Activated CD4-positive, CD25-positive, alpha-beta regulatory T cell treated with anti-CD3 and anti-CD28 coated beads, Interleukin-2, amount 50 U/mL, for 16 hours (primary cell): ENCODE measurements around the gene CLIC4.
"Not testable (repeated sequence)": the region's sequence is repeated elsewhere in the genome, so short reads cannot be mapped to it uniquely, and the experiment has no call there.

Source experiments
- DNase-seq: peaks from one replicate; pipeline ENCODE4 v3.0.0-alpha.2; 2020; ENCODE audit warnings: low read depth, low spot score

The CLIC4 gene

GRCh38 chr1:24875257-24875656 is 130.0 kb downstream of the CLIC4 start:
- DNase-seq: no peak

DNA sequence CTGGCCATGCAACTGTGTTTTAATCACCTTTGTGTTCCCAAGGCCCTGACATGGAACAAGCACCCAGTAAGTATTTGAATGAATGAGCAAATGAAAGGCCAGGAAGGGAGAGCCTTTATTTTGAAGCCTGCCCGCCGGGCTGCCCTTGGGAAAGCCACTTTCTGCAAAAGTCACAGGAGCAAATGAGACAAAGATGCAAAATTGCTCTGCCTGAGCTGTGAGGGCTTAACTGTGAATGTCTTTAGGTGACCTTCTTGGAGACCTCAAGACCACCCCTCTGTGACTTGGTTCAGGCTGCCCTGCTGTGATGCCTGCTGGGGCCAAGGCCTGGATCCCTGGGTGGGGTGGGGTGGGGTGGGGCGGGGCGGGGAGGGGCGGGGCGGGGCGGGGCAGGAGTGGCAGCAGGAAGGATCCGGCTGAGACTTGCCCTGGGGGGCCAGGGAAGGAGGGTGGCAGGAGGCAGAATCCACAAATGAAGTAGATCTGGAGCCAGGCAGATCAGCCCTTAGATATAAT is 130.8 kb downstream of the CLIC4 start:
- DNase-seq: no peak

GRCh38 chr1:24878045-24878444 is 132.8 kb downstream of the CLIC4 start:
- no peak for DNase-seq

- no peak for DNase-seq
These were observed 133.8 kb downstream of the CLIC4 start for GRCh38 chr1:24878775-24879742.

- no peak for DNase-seq
These were observed 135.8 kb downstream of the CLIC4 start for GRCh38 chr1:24881034-24881433.

- DNase-seq: no peak
These were observed 139.5 kb downstream of the CLIC4 start for GRCh38 chr1:24884751-24885150.

GRCh38 chr1:24886241-24886640 is 141.0 kb downstream of the CLIC4 start:
- DNase-seq: no peak

GRCh38 chr1:24888061-24888970 is 143.1 kb downstream of the CLIC4 start:
- DNase-seq: no peak

- DNase-seq: no peak
These were observed 143.9 kb downstream of the CLIC4 start for GRCh38 chr1:24888971-24889676.

- no peak for DNase-seq
These were observed 145.6 kb downstream of the CLIC4 start for GRCh38 chr1:24890887-24891286.

DNA sequence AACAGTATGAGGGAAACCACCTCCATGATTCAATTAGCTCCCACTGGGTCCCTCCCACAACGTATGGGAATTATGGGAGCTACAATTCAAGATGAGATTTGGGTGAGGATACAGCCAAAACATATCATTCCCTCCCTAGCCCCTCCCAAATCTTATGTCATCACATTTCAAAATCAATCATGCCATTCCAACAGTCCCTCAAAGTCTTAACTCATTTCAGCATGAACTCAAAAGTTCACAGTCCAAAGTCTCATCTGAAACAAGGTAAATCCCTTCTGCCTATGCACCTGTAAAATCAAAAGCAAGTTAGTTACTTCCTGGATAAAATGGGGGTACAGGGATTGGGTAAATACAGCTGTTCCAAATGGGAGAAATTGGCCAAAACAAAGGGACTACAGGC is 146.1 kb downstream of the CLIC4 start:
- DNase-seq: not testable (repeated sequence)

DNA sequence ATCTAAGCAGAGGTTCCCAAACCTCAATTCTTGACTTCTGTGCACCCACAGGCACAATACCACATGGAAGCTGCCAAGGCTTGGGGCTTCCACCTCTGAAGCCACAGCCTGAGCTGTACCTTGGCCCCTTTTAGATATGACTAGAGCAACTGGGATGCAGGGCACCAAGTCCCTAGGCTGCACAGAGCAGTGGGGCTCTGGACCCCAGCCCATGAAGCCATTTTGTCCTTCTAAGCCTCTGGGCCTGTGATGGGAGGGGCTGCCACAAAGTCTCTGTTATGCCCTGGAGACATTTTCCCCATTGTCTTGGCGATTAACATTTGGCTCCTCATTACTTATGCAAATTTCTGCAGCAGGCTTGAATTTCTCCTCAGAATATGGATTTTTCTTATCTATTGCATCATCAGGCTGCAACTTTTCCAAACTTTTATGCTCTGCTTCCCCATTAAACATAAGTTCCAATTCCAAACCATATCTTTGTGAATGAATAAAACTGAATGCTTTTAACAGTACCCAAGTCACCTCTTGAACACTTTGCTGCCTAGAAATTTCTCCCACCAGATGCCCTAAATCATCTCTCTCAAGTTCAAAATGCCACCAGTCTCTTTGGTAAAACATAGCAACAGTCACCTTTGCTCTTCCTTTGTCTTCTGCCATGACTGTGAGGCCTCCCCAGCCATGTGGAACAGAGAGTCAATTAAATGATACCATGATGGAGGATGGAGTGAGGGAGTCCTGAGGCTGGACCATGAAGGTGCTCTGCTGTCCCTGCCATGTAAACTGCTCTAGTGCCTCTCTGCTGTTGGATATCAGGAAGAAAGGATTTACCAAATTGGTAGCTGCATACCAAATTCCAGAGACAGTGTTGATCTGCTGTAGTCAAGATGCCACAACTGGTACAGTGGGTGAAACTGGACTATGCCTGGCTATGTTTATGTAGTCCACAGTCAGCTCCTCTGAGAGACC is 147.2 kb downstream of the CLIC4 start:
- no peak for DNase-seq

DNA sequence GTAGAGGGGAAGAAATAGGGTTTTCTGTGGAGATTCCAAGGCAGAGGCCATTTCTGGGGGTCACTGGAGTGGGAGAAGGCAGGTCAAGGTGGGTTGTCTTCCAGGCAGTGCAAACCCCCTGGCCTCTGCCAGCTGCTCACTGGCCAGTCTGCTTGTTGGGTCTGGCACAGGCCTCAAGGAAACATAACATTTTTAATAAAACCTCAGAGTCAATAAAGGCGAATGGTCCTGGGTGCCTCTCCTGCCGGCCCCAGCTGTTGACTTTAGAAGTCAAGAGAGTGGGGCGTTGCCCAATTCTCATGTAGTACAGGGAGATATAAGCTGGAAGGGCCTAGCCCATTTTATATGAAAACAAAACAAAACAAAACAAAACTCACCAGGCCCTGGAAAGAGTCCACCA is 148.2 kb downstream of the CLIC4 start:
- no peak for DNase-seq
